Measurements from ENCODE around the gene RASSF7.
"Not testable (repeated sequence)": the region's sequence is repeated elsewhere in the genome, so short reads cannot be mapped to it uniquely, and the experiment has no call there.

RASSF7 gene, protein sequence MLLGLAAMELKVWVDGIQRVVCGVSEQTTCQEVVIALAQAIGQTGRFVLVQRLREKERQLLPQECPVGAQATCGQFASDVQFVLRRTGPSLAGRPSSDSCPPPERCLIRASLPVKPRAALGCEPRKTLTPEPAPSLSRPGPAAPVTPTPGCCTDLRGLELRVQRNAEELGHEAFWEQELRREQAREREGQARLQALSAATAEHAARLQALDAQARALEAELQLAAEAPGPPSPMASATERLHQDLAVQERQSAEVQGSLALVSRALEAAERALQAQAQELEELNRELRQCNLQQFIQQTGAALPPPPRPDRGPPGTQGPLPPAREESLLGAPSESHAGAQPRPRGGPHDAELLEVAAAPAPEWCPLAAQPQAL

DNA sequence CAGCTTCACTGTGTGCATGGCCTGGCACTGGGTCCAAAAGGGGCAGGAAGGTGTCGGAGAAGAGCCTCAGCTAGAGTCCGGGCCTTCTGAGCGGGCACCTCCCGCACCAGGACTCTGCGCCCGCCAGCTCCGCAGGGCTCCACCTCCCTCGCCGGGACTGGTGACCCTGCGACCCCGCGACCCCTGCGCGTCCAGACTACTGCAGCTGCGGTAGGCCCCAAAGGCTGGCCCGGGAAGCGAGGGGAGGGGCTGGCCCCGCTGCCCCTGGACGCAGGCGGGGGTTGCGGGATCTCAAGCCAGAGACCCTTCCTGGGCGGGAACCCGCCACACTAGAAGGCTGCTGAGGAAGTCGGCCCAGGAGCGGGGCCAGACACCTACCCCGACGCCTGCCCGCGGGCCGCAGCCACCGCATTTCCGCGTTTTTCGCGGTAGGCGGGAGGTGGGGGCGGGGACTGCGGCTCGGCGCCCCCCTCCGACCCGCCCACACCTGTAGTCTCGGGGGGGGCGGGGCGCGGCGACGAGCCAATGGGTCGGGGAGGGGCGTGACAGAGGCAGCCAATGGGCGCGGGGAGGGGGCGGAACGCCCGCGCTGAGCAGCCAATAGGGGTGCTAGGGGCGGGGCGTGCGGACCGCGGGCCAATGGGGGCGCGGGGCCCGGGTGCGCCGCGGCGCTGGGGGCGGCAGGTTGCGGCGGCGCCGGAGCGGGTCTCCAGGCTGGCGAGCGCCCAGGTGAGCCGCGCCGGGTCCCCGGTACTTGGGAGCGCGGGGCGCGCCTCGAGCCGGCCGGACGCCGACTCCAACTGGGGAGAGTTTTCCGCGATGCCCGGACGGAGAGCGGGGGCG, at the start of gene RASSF7, which contains the start of gene LMNTD2:
Gene RASSF7 (plus strand): TSS at position 666 of the 843 bp plus-strand sequence. CDS start 799 bp downstream, outside the sequence.
Gene LMNTD2 (minus strand): TSS at position 434 of the 843 bp plus-strand sequence. CDS start 22 bp downstream, at position 412.
- DNase-seq (ENCODE audit: low read depth) = no peak

DNA sequence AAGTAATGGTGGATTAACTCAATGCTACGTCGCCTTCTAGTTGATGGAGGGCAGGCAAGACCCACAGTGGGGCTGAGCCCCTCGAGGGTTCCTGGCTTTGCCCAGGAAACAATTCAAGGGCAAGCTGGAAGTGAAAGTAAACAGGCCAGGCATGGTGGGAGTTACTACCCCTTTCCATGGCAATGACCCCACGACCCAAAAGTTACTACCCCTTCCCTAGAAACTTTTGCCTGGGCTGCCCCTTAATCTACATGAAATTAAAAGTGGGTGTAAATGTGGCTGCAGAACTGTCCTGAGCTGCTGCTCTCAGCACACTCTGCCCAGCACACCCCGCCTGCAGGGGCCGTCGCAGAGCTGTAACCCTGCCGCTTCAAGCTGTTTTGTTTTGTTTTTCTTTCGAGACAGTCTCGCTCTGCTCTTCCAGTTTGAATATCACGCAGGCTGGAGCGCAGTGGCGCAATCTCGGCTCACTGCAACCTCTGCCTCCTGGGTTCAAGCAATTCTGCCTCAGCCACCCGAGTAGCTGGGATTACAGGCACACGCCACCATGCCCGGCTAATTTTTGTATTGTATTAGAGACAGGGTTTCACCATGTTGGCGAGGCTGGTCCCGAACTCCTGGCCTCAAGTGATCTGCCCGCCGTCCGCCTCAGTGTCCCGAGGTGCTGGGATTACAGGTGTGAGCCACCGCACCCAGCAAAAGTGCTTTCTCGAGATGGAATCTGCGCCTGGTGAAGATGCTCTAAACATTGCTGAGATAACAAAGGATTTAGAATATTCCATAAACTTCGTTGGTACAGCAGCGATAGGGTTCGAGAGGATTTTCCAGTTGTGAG, 47.8 kb upstream of the RASSF7 start:
- no peak for DNase-seq (ENCODE audit: low read depth)

DNA sequence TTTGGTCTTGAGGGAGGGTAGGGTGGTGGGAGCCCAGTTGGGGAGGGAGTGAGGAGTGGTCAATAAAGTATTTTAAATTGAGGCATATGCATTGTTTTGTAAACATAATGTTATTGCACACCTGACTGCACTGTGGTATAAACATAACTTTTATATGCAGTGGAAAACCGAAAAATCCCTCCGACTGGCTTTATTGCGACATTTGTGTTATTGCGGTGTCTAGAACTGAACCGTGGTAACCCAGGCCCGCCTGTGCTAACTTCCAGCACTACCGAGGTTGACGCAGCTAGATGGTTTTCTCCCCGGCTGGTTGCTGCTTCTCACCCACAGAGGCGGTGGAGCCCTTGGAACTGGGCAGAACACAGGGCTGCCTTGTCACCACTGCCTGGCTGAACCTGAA, 46.2 kb upstream of the RASSF7 start:
- no peak for DNase-seq (ENCODE audit: low read depth)

DNA sequence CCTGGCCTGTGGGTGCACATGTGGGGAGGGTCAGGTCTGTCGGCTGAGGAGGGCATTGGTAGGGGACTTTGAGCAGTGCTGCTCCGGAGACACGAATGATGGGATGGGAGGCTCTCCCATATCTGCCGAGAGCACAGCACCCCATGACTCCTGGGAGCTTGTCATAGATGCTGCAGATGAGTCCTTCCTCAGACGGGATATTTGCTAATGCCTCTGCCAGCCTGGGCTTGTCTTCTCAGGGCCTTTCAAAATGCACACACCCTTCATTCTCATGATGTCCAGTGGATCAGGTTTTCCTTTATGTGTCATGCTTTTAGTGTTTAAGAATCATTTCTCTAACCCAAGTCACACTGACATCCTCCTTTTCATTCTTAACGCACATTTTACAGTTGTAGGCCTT, 45.6 kb upstream of the RASSF7 start:
- DNase-seq (ENCODE audit: low read depth) = no peak

DNA sequence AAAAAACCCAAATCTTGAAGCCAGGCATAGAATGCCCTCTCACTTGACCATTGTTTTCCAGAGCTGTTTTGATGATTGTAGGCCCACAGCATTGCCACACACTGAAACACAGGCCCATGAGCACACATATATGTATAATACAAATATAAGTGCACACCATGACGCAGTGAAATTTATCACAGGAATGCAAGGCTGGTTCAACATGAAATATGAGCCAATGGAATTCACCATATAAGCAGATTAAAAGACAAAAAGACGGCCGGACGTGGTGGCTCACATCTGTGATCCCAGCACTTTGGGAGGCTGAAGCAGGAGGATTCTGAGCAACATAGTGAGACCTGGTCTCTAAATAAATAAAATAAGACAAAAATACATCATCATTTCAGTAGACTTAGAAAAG, 44.4 kb upstream of the RASSF7 start:
- no peak for DNase-seq (ENCODE audit: low read depth)

DNA sequence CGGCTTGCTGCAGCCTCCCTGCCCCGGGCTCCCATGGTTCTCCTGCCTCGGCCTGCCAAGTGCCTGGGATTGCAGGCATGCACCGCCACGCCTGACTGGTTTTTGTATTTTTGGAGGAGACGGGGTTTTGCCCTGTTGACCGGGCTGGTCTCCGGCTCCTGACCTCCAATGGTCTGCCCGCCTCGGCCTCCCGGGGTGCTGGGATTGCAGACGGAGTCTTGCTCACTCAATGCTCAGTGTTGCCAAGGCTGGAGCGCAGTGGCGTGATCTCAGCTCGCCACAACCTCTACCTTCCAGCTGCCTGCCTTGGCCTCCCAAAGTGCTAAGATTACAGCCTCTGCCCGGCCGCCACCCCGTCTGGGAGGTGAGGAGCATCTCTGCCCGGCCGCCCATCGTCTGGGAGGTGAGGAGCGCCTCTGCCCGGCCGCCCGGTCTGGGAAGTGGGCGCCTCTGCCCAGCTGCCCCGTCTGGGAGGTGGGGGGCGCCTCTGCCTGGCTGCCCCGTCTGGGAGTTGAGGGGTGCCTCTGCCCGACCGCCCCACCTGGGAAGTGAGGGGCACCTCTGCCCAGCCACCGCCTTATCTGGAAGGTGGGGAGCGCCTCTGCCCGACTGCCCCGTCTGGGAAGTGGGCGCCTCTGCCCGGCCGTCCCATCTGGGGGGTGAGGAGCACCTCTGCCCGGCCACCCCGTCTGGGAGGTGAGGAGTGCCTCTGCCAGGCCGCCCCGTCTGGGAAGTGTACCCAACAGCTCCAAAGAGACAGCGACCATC, 43.7 kb upstream of the RASSF7 start:
- not testable (repeated sequence) for DNase-seq (ENCODE audit: low read depth)

DNA sequence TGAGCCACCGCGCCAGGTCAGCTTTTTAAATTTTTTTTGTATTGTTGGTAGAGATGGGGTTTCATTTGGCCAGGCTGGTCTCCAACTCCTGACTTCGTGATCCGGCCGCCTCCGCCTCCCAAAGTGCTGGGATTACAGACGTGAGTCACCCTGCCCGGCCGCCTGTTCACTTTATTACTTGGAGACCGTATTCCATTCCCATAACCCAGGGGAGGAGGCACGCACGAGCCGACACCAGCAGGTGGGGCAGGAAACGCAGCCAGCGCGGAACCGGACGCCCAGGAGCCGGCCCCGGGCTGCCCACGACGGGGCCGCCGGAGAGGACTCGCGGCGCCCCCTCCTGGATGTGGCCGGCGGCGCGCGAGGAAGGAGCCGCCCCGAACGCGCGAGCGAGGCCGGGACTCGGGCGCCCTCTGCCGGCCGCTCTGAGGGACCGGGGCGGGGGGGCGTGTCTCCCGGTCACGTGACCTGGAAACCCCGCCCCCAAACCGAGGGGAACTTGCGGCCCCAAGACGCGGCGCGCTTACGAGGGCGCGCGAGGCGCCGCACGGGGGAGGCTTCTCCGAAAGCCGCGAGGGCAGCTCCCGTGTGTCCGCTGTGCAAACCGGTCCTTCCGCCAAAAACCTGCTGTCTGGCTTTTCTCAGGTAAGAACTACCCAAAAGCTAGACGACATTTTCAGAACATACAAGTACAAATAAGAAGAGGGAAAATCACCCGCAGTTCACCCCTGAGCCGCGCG, 42.1 kb upstream of the RASSF7 start:
- peak; percentile 53 for DNase-seq (ENCODE audit: low read depth)

DNA sequence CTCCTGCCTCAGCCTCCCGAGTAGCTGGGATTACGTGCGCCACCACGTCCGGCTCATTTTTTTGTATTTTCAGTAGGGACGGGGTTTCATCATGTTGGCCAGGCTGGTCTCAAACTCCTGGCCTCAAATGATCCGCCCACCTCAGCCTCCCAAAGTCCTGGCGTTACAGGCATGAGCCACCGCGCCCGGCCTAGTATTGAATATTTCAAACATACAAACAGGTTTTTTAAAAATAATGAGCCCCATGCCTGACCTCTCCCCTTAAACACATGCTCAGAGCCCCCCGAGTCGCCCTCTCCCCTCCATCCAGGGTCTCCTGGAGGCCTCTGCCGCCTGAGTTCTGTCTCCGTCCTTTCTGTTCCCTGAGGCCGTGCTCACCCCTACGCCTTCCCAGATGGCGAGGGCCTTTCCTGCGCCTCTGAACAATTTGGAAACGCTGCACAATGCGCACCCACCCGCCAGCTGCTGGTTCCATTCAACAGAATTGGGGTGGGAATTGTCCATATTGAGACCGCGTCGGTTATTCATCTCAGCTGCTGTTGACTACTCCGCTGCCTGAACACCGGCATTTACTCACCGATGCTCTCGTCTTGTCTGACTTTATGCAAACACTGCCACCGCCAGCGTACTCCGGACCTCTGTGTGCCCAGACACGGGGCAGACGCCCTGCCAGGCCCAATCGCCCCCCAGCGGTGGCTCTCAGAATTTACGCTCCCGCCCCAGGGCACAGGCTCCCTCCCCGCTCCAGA, 40.2 kb upstream of the RASSF7 start:
- DNase-seq (ENCODE audit: low read depth) = no peak

DNA sequence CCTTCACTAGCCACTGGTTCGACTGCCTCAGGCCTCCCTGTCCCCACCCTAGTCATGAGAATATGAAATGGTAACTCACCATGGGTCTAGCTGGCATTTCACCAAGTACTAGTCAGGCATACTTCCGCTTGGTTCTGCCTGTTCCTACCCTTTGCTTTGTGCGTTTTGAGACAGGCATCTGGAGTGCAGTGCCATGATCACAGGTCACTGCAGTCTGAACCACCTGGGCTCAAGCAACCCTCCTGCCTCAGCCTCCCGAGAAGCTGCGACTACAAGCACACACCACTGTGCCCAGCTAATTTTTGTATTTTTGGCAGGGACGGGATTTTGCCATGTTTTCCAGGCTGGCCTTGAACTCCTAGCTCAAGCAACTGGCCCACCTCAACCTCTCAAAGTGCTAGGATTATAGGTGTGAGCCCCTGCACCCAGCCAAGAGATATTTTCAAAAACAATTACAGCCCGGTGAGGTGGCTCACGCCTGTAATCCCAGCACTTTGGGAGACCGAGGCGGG, 39.5 kb upstream of the RASSF7 start:
- DNase-seq (ENCODE audit: low read depth) = no peak

DNA sequence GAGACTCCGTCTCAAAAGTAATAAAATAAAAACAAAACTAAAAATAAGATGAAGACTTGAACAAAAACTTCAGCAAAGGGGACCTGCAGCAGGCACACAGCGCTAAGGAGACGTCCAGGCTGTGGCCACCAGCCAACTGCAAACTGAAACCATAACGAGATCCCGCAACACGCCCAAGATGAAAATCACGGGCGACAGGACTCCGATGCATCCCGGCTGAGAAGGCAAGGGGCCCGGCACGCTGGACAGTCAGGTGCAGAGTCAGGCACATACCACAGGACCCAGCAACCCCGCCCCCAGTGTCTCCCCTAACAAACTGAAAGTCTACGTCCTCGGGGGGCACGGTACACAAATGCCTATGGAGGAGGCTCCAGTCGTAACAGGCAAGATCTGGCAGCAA, 34.6 kb upstream of the RASSF7 start:
- no peak for DNase-seq (ENCODE audit: low read depth)

DNA sequence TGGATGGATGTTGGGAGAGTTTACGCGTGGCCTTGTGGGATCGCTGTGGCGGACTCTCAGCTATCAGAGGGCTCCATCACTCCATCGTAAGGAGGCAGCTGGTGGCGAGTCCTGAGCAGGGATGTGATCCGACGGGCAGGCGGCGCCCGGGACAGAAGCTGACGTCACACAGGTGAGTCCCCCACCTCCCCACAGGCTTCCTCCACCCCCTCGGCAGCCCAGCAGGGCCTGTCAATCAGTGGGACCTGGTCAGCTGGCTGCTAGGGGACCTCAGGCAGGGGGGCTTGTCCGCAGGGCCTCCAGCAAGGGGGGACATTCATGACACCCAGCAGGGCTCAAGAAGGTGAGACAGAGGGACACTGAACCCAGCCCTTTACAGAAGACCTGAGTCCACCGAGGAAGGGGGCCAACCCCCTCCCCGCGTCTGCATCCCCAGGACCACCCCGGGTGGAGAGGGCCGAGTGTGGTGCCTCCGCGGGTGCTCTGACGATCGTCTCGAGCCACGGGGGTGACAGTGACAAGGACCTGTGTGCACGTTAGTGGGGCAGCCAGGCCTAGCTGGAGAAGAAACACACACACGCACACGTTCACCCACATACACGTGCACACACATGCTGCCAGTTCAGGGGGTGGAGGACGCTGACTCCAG, 32.5 kb upstream of the RASSF7 start:
- DNase-seq (ENCODE audit: low read depth) = no peak

DNA sequence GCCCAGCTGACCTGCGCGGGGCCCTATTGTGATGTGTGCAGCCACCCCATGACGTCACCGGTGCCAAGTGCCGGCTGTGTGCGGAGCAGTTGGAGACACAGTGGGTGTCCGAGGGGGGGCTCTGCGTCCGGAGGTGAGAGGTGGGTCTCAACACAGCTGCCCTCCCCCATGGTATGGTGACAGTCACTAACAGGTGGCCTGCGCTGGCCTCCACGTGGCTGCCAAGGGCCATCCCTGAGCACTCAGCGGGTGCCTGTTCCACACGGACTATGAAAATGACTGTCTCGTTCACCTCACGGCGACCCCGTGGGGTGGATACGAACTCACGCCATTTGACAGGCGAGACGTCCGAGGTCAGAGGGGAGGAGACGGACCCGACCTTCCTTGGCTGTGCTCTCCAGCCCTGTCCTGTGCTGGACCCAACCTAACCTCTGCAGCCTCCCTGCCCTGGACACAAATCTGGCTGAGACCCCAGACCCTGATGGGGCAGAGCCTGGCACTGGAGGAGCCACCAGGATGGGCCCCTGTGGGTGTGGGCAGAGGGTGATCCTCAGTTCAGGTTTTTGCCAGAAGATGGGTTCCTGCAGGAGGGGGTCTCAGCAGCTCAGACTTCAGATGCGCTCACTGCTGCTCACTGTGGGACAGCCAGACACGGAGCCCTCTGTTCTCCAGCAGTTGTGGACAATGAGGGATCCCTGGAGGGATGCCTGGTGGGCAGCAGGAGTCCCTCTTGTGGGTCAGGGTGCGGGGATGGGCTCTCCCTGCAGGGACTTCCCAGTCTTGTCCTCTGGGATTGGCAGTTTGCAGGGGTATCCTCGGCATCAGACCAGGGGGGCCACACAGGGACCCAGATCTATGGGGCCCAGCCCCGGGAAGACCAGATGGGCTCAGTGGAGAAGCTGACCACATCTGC, 31.7 kb upstream of the RASSF7 start:
- DNase-seq (ENCODE audit: low read depth) = no peak

DNA sequence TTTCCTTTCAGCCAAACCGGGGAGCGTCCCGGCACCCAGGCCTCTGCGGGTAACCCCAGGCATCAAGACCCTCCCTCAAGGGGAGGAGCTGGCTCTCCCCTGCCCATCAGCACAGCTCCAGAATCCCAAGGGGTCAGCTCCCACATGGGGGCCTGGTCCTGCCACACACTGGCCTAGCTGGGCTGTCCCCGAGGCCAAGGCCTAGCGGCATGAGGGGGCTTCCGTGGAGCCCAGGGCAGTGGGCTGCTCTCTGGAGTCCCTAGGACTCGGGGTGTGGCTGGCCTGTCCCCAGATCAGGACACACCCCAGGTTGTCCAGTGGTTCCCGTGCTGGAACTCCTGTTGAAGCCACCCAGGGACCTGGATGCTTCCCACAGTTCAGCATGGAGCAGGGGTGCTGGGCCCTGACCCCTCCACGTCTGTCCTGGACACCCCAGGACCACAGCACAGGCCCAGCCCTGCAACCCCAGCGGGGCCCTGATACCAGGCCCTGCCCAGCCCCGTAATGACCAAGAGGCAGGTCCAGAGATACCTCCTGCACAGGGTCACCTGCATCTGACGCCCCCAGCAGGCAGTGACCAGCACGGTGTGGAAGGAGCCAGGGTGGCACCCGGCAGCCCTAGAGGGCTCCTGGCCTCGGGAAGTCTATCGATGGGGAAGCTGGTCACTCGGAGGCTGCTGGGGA, 30.9 kb upstream of the RASSF7 start:
- DNase-seq (ENCODE audit: low read depth) = no peak

DNA sequence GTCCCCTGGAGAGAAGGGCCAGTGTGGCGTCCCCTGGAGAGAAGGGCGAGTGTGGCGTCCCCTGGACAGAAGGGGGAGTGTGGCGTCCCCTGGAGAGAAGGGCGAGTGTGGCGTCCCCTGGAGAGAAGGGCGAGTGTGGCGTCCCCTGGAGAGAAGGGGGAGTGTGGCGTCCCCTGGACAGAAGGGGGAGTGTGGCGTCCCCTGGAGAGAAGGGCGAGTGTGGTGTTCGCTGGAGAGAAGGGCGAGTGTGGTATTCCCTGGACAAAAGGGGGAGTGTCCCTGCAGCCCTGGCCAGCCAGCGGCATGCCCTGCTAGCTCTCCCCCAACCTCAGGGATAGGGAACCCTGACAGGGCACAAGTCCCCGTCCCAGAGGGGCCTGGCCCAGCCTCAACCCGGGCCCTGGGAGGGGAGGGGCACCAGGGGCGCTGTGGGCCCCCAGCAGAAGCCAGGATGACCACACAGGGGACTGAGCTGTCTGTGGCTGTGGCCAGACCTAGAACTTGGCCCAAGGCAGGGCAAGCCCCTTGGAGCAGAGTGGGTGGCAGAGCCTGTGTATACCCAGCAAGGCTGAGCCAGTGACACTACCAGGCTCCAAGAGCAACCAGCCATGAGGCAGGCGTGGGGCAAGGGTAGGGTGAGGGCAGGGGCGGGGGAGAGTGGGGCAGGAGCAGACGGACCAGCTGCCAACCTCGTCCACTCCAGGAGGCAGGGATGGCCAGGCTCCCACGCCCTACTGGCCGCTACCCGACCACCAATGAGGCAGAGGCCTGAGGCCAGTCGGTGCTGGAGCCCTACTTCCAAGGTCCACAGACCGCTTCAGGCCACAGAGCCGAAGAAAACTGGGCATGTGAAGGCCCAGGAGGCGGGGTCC, 29.6 kb upstream of the RASSF7 start:
- no peak for DNase-seq (ENCODE audit: low read depth)

DNA sequence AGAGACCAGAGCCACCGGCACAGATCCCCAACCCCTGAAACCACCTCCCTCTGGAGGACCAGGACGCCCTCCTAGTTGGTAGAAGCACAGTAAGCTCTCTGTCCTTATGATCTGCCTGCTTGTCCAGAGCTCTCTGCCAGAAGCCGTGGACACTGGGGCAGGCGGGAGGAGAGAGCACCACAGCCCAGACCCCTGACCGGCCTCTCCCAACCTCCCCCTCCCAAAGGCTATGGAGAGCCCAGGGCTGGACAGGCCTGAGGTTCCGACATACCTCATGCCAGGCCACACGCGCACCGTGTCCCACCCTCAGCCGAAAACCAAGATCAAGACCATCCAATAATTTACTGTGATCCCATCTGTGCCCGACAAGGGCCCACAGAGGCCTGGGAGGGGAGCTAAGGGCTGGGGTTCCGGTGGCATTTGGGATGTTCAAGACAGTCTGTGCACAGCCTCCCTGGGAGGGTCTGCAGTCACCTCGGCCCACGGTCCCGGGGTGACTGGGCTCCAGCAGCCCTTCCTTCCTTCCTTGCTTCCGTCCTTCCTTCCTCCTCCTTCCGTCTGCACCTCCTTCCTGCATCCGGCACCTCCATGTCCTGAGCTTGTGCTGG, 28.7 kb upstream of the RASSF7 start:
- DNase-seq (ENCODE audit: low read depth) = no peak

DNA sequence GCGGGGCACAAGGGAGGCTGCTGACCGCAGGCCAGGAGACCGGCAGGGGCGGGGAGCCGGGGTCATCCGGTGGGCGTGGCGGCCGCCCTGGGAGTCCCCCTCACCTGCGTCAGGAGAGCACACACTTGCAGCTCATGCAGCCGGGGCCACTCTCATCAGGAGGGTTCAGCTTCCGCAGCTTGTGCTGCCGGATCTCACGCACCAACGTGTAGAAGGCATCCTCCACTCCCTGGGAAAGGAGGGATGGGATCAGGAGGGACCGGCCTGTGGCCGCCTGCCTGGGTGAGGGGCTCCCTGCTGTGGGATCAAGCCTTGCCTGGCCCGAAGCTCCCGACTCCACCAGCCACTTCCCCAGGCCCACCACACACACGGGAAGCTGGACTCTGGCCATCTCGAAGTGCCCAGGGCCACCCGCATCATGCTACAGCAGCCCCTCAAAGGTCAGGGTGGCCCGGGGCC, 28.2 kb upstream of the RASSF7 start:
- no peak for DNase-seq (ENCODE audit: low read depth)

Data from HS-27A (cell line).